Globus pallidus (tissue), 1 donor: ENCODE results near the gene NUDT4.
A peak's percentile ranks its signal among the peaks of the same experiment; 100 is the strongest.
"Not testable (repeated sequence)": the region's sequence is repeated elsewhere in the genome, so short reads cannot be mapped to it uniquely, and the experiment has no call there.

Source experiments
- DNase-seq: peaks from one replicate; pipeline ENCODE4 v3.0.0-alpha.2; 2015; ENCODE audit warnings: low spot score

The NUDT4 gene

GRCh38 chr12:93368766-93369165 is 9.0 kb upstream of the NUDT4 start:
- DNase-seq = no peak

GRCh38 chr12:93369505-93369904 is 8.2 kb upstream of the NUDT4 start:
- no peak for DNase-seq

- DNase-seq = no peak
Observed at GRCh38 chr12:93370947-93371346, 6.8 kb upstream of the NUDT4 start.

GRCh38 chr12:93373961-93374656 is 3.6 kb upstream of the NUDT4 start:
- no peak for DNase-seq

- DNase-seq = no peak
Observed at GRCh38 chr12:93375906-93376305, 1.8 kb upstream of the NUDT4 start.

GRCh38 chr12:93376436-93377251 is 1.1 kb upstream of the NUDT4 start:
- peak; percentile 53 for DNase-seq

GRCh38 chr12:93378196-93378997 is 672 bp downstream of the NUDT4 start:
- DNase-seq = peak; percentile 44

- DNase-seq = no peak
Observed at GRCh38 chr12:93378998-93379325, 1.2 kb downstream of the NUDT4 start.

GRCh38 chr12:93379326-93379980 is 1.7 kb downstream of the NUDT4 start:
- peak; percentile 29 for DNase-seq

- no peak for DNase-seq
Observed at GRCh38 chr12:93379981-93380361, 2.2 kb downstream of the NUDT4 start.

- no peak for DNase-seq
Observed at GRCh38 chr12:93380480-93381121, 2.9 kb downstream of the NUDT4 start.

- no peak for DNase-seq
Observed at GRCh38 chr12:93381161-93381975, 3.6 kb downstream of the NUDT4 start.

- not testable (repeated sequence) for DNase-seq
Observed at GRCh38 chr12:93381976-93382437, 4.3 kb downstream of the NUDT4 start.

- no peak for DNase-seq
Observed at GRCh38 chr12:93387780-93388179, 10.1 kb downstream of the NUDT4 start.

GRCh38 chr12:93390031-93390430 is 12.3 kb downstream of the NUDT4 start:
- no peak for DNase-seq

GRCh38 chr12:93390549-93391297 is 13.0 kb downstream of the NUDT4 start:
- no peak for DNase-seq

- no peak for DNase-seq
Observed at GRCh38 chr12:93393425-93393824, 15.7 kb downstream of the NUDT4 start.

- DNase-seq = no peak
Observed at GRCh38 chr12:93397412-93397811, 19.7 kb downstream of the NUDT4 start.

GRCh38 chr12:93399183-93399863 is 21.6 kb downstream of the NUDT4 start:
- not testable (repeated sequence) for DNase-seq
